ENCODE measurements around the gene TET1. TPM values are rescaled to one million over a fixed set of nuclear protein-coding genes. Genes with fewer than 3 reads are reported as not detected.
"Not testable (repeated sequence)": the region's sequence is repeated elsewhere in the genome, so short reads cannot be mapped to it uniquely, and the experiment has no call there.

The TET1 gene
- total RNA-seq, 1 donor from 2014 or later: 67.3 TPM

DNA sequence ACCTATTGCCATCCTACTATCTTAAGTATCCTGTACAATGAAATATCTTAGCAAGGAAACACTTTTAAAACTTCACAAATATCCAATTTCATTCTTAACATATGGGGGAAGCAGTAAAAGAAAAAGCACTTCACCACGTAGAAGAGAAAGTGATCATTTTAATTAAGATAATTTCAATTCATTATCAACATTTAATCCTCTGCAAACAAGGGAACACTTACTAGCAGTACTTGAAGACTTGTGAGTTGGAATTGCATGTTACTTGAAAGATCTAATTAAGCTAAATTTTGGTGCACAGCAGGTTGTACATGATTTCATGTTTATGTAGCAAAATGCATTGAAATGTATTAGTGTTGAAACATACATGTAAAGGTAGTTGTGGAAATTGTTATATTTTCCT lies 140.1 kb downstream of the TET1 start:
- Histone ChIP-seq H3K27me3 (no peaks in the 10 kb centered on the region), H2AFZ (replicated peaks) (no peak overlapping the region), H3K36me3 (no peaks in the 10 kb centered on the region), H3K4me2 (no peak overlapping the region), H4K20me1 (ENCODE audit: low read depth) (no peaks in the 10 kb centered on the region), H3K4me1 (no peaks in the 10 kb centered on the region), H3F3A (ENCODE audit: low read depth) (peaks cover 30% of the 10 kb centered on the region), H3K9me3 (ENCODE audit: low read depth) (no peaks in the 10 kb centered on the region), H3K27ac (no peak overlapping the region), H3K79me2 (ENCODE audit: low read depth) (no peaks in the 10 kb centered on the region), H3K9ac (no peak overlapping the region), H3K4me3 (no peak overlapping the region)
- no peak overlapping the region for H3K27ac Mint-ChIP-seq
- no peaks in the 10 kb centered on the region for H3K36me3 Mint-ChIP-seq
- no peaks in the 10 kb centered on the region for H3K9me3 Mint-ChIP-seq
- no peak overlapping the region for H3K4me3 Mint-ChIP-seq
- no peak for DNase-seq (ENCODE audit: low spot score)
- TF ChIP-seq EZH2 (IDR thresholded peaks at IDR 0.05) (no peak), EZH2phosphoT487 (IDR thresholded peaks at IDR 0.05) (no peak)
- TF ChIP-seq, protein P1, sequence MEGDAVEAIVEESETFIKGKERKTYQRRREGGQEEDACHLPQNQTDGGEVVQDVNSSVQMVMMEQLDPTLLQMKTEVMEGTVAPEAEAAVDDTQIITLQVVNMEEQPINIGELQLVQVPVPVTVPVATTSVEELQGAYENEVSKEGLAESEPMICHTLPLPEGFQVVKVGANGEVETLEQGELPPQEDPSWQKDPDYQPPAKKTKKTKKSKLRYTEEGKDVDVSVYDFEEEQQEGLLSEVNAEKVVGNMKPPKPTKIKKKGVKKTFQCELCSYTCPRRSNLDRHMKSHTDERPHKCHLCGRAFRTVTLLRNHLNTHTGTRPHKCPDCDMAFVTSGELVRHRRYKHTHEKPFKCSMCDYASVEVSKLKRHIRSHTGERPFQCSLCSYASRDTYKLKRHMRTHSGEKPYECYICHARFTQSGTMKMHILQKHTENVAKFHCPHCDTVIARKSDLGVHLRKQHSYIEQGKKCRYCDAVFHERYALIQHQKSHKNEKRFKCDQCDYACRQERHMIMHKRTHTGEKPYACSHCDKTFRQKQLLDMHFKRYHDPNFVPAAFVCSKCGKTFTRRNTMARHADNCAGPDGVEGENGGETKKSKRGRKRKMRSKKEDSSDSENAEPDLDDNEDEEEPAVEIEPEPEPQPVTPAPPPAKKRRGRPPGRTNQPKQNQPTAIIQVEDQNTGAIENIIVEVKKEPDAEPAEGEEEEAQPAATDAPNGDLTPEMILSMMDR (IDR thresholded peaks at IDR 0.05): no peak
- H3K4me1 Mint-ChIP-seq: no peaks in the 10 kb centered on the region
- H3K27me3 Mint-ChIP-seq (ENCODE audit: insufficient read depth, low read depth): no peaks in the 10 kb centered on the region

DNA sequence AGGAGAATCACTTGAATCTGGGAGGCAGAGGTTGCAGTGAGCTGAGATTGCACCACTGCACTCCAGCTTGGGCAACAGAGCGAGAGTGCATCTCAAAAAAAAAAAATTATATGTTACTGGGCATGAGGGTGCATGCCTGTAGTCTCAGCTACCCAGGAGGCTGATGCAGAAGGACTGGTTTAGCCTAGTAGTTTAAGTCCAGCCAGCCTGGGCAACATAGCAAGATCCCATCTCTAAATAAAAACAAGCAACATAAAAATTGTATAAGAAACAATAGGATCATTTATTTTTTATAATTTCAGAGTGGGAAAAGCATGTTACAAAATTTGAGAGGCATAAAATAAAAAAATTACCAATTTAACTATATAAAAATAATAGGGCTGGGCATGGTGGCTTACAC lies 145.4 kb downstream of the TET1 start:
- Histone ChIP-seq H4K20me1 (ENCODE audit: low read depth) (no peaks in the 10 kb centered on the region), H3K4me1 (no peaks in the 10 kb centered on the region), H3F3A (ENCODE audit: low read depth) (peaks cover 4% of the 10 kb centered on the region), H3K4me3 (no peak overlapping the region), H2AFZ (replicated peaks) (no peak overlapping the region), H3K27me3 (no peaks in the 10 kb centered on the region), H3K9ac (no peak overlapping the region), H3K4me2 (no peak overlapping the region), H3K79me2 (ENCODE audit: low read depth) (no peaks in the 10 kb centered on the region), H3K27ac (no peak overlapping the region), H3K36me3 (no peaks in the 10 kb centered on the region), H3K9me3 (ENCODE audit: low read depth) (no peaks in the 10 kb centered on the region)
- H3K27ac Mint-ChIP-seq: no peak overlapping the region
- DNase-seq (ENCODE audit: low spot score): no peak
- H3K4me3 Mint-ChIP-seq: no peak overlapping the region
- no peaks in the 10 kb centered on the region for H3K9me3 Mint-ChIP-seq
- no peaks in the 10 kb centered on the region for H3K36me3 Mint-ChIP-seq
- no peaks in the 10 kb centered on the region for H3K27me3 Mint-ChIP-seq (ENCODE audit: insufficient read depth, low read depth)
- H3K4me1 Mint-ChIP-seq: no peaks in the 10 kb centered on the region
- no peak for TF ChIP-seq EZH2 (IDR thresholded peaks at IDR 0.05)
- TF ChIP-seq, protein P1 (IDR thresholded peaks at IDR 0.05): no peak
- no peak for TF ChIP-seq EZH2phosphoT487 (IDR thresholded peaks at IDR 0.05)

DNA sequence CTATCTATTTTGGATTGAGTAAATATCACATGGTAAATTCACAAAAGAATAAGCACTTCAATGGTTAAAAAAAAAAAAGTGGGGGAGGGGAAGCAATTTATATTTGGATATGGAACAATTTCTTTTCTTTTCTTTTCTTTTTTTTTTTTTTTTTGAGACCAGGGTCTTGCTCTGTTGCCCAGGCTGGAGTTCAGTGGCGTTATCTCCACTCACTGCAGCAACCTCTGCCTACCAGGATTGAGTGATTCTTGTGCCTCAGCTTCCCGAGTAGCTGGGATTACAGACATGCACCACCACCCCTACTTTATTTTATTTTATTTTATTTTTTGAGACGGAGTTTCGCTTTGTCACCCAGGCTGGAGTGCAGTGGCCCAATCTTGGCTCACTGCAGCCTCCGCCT lies 148.8 kb downstream of the TET1 start:
- not testable (repeated sequence) for H3K79me2 ChIP-seq (ENCODE audit: low read depth); H3K4me3 Mint-ChIP-seq

DNA sequence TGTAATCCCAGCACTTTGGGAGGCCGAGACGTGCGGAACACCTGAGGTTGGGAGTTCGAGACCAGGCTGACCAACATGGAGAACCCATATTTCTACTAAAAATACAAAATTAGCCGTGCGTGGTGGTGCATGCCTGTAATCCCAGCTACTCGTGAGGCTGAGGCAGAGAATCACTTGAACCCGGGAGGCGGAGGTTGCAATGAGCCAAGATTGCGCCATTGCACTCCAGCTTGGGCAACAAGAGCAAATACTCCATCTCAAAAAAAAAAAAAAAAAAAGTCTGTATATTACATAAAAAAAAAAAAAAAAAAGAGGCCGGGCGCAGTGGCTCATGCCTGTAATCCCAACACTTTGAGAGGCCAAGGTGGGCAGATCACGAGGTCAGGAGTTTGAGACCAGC lies 152.9 kb downstream of the TET1 start:
- not testable (repeated sequence) for DNase-seq (ENCODE audit: low spot score)

More for the DNA sequence above, 148.8 kb downstream of the TET1 start:
- not testable (repeated sequence) for H2AFZ ChIP-seq (replicated peaks); DNase-seq (ENCODE audit: low spot score); H3K9me3 ChIP-seq (ENCODE audit: low read depth); H3K9ac ChIP-seq; H3K4me1 ChIP-seq; H3K36me3 ChIP-seq; H3K4me1 Mint-ChIP-seq; H3K27ac Mint-ChIP-seq; H3K4me3 ChIP-seq; H3K4me2 ChIP-seq; H3K36me3 Mint-ChIP-seq; H3K27me3 ChIP-seq; H4K20me1 ChIP-seq (ENCODE audit: low read depth); H3F3A ChIP-seq (ENCODE audit: low read depth); H3K27me3 Mint-ChIP-seq (ENCODE audit: insufficient read depth, low read depth); H3K9me3 Mint-ChIP-seq; H3K27ac ChIP-seq

More for the DNA sequence above, 152.9 kb downstream of the TET1 start:
- not testable (repeated sequence) for H2AFZ ChIP-seq (replicated peaks); H3K36me3 Mint-ChIP-seq; H3K9me3 Mint-ChIP-seq; H3K4me2 ChIP-seq; H3K4me1 ChIP-seq; H3K9ac ChIP-seq; H3K4me3 Mint-ChIP-seq; H3K79me2 ChIP-seq (ENCODE audit: low read depth); H3K27me3 ChIP-seq; H3F3A ChIP-seq (ENCODE audit: low read depth); H3K4me1 Mint-ChIP-seq; H3K27me3 Mint-ChIP-seq (ENCODE audit: insufficient read depth, low read depth); H3K27ac ChIP-seq; H3K9me3 ChIP-seq (ENCODE audit: low read depth); H3K4me3 ChIP-seq; H4K20me1 ChIP-seq (ENCODE audit: low read depth); H3K36me3 ChIP-seq; H3K27ac Mint-ChIP-seq
